ENCODE data around the gene CD2. TPM values are rescaled to one million over a fixed set of nuclear protein-coding genes. Genes with fewer than 3 reads are reported as not detected.

CD2 gene
- total RNA-seq, 1 experiment from 2014 or later: not detected

GRCh38 chr1:116739371-116740012 lies 14.7 kb upstream of the CD2 start:
- intact Hi-C loops (cut with micrococcal nuclease): loop anchor here (5.0 to 10.0 kb wide), 2 partner anchors 167 to 195 kb away; partner anchors contain the start of gene CD58
- H3K36me3 Mint-ChIP-seq (ENCODE audit: insufficient read depth, unreplicated experiment): no peaks in the 10 kb centered on the region
- CTCF ChIA-PET: interaction anchor here (0.6 to 4.6 kb wide), 9 partner anchors 14 to 549 kb away, joined by 3 to 59 read pairs (median 4); partner anchors contain the start of gene TTF2

DNA sequence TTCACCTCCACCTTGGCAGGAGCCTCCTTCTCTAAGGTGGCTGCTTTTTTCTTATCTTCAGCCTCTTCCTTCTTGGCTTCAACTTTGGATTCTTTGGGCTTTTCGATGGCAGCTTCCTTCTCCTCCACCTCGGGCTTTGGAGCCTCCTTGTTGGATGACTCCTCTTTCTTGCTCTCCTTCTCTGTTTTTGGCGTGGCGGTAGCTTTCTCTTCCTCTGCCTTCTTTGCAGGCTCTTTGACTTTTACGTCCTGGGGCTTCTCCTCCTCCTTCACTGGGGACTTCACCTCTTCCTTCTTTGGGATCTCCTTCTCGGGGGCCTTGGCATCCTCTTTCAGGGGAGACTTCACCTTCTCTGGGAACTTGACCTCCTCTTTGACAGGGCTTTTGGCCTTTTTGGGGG lies 13.9 kb upstream of the CD2 start:
- peaks cover 11% of the 10 kb centered on the region for H3K27me3 Mint-ChIP-seq (ENCODE audit: insufficient read depth, unreplicated experiment)
- no peak overlapping the region for H3K4me3 Mint-ChIP-seq (ENCODE audit: unreplicated experiment)
- no peak for DNase-seq (ENCODE audit: unreplicated experiment)
- no peak for TF ChIP-seq CTCF (IDR thresholded peaks at IDR 0.05; ENCODE audit: unreplicated experiment)
- ChIA-PET POLR2A (interaction anchor here (1.0 kb wide), 1 partner anchor 116 kb away, joined by 3 read pairs; no protein-coding TSS in a partner anchor), CTCF (interaction anchor here (0.7 to 4.6 kb wide), 3 partner anchors 15 to 782 kb away, joined by 4 to 59 read pairs (median 42); partner anchors contain the start of gene TTF2)
- BruUV-seq (replicated peaks): no TSS peak
- H3K27ac Mint-ChIP-seq (ENCODE audit: low read depth, unreplicated experiment): no peak overlapping the region
- no peaks in the 10 kb centered on the region for H3K36me3 Mint-ChIP-seq (ENCODE audit: insufficient read depth, unreplicated experiment)
- H3K9me3 Mint-ChIP-seq (ENCODE audit: unreplicated experiment): peaks cover 42% of the 10 kb centered on the region
- intact Hi-C loops (cut with micrococcal nuclease): no loop called here
- H3K4me1 Mint-ChIP-seq (ENCODE audit: insufficient read depth, unreplicated experiment): no peaks in the 10 kb centered on the region

More at GRCh38 chr1:116739371-116740012, 14.7 kb upstream of the CD2 start:
- DNase-seq (ENCODE audit: unreplicated experiment): no peak
- POLR2A ChIA-PET: interaction anchor here (0.5 to 1.7 kb wide), 4 partner anchors 10 to 317 kb away, joined by 3 to 5 read pairs (median 3); no protein-coding TSS in a partner anchor
- TF ChIP-seq CTCF (IDR thresholded peaks at IDR 0.05; ENCODE audit: unreplicated experiment): no peak
- Mint-ChIP-seq H3K27me3 (ENCODE audit: insufficient read depth, unreplicated experiment) (peaks cover 11% of the 10 kb centered on the region), H3K27ac (ENCODE audit: low read depth, unreplicated experiment) (no peak overlapping the region), H3K9me3 (ENCODE audit: unreplicated experiment) (peaks cover 34% of the 10 kb centered on the region), H3K4me3 (ENCODE audit: unreplicated experiment) (no peak overlapping the region), H3K4me1 (ENCODE audit: insufficient read depth, unreplicated experiment) (no peaks in the 10 kb centered on the region)
- no TSS peak for BruUV-seq (replicated peaks)

GRCh38 chr1:116740746-116741145 lies 13.5 kb upstream of the CD2 start:
- POLR2A ChIA-PET: no interaction called here
- Mint-ChIP-seq H3K27ac (ENCODE audit: low read depth, unreplicated experiment) (no peak overlapping the region), H3K36me3 (ENCODE audit: insufficient read depth, unreplicated experiment) (no peaks in the 10 kb centered on the region), H3K27me3 (ENCODE audit: insufficient read depth, unreplicated experiment) (peaks cover 11% of the 10 kb centered on the region), H3K9me3 (ENCODE audit: unreplicated experiment) (peaks cover 46% of the 10 kb centered on the region), H3K4me3 (ENCODE audit: unreplicated experiment) (no peak overlapping the region), H3K4me1 (ENCODE audit: insufficient read depth, unreplicated experiment) (no peaks in the 10 kb centered on the region)
- intact Hi-C loops (cut with micrococcal nuclease): no loop called here
- CTCF ChIA-PET: interaction anchor here (0.7 to 4.6 kb wide), 3 partner anchors 16 to 782 kb away, joined by 4 to 59 read pairs (median 42); partner anchors contain the start of gene TTF2
- BruUV-seq (replicated peaks): no TSS peak
- no peak for DNase-seq (ENCODE audit: unreplicated experiment)
- no peak for TF ChIP-seq CTCF (IDR thresholded peaks at IDR 0.05; ENCODE audit: unreplicated experiment)

DNA sequence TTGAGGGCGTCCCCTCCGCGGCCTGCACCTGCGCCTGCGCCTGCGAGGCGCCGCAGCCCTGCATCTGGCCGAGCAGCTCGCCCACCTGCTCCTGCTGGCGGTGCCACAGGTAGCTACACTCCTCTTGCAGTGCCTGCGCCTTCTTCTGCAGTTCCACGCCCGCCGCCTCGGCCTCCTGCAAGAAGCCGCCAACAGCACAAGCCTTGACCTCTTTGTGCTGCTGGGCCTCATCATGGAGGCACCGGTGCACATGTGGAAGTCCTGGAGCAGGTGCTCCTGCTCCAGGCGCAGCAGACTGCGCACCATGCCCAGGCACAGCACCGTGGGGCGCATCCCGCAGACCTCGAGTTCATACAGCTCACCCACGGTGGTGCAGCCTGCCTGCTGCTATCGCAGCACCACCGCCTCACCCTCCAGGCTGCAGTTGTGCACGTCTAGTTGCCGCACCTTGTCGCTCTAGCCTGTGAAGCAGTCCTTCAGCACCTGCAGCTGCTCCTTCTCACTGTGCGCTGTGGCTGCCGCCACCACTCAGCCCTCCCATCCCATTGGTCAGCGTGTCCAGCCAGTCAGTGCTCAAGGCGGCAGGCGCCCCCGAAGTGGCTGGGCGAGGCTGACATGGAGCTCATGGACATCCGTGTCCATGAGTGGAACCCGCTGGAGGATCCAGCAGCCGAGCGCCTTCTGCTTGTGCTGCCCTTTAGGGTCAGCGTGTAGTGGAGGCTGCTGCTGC lies 12.2 kb upstream of the CD2 start:
- Mint-ChIP-seq H3K36me3 (ENCODE audit: insufficient read depth, unreplicated experiment) (no peaks in the 10 kb centered on the region), H3K4me3 (ENCODE audit: unreplicated experiment) (no peak overlapping the region), H3K4me1 (ENCODE audit: insufficient read depth, unreplicated experiment) (no peaks in the 10 kb centered on the region), H3K27me3 (ENCODE audit: insufficient read depth, unreplicated experiment) (peaks cover 11% of the 10 kb centered on the region), H3K27ac (ENCODE audit: low read depth, unreplicated experiment) (no peak overlapping the region), H3K9me3 (ENCODE audit: unreplicated experiment) (peaks cover 47% of the 10 kb centered on the region)
- no peak for TF ChIP-seq CTCF (IDR thresholded peaks at IDR 0.05; ENCODE audit: unreplicated experiment)
- no peak for DNase-seq (ENCODE audit: unreplicated experiment)
- intact Hi-C loops (cut with micrococcal nuclease): no loop called here
- no TSS peak for BruUV-seq (replicated peaks)
- CTCF ChIA-PET: no interaction called here
- POLR2A ChIA-PET: no interaction called here
